Caco-2 (cell line): ENCODE results near the gene CUL3. TPM values are rescaled to one million over a fixed set of nuclear protein-coding genes. Genes with fewer than 3 reads are reported as not detected.
"Not testable (repeated sequence)": the region's sequence is repeated elsewhere in the genome, so short reads cannot be mapped to it uniquely, and the experiment has no call there.

Experiments
- BruUV-seq: library from RNA; stranded (reverse); fragments of 400-500 nt; replicated peaks from 2 replicates; lab custom pipeline; 2021; lab: Mats Ljungman, UMichigan
- CTCF ChIA-PET: fragments of 300-600 bp; sonication (Branson Sonifier 250); formaldehyde crosslinking; loops from one replicate; lab custom pipeline; 2022; ENCODE audit warnings: antibody characterized with exemption; lab: Charles Lee
- POLR2A ChIA-PET: fragments of 300-600 bp; sonication (Branson Sonifier 250); formaldehyde crosslinking; loops from one replicate; lab custom pipeline; 2022; ENCODE audit warnings: antibody characterized with exemption; lab: Charles Lee
- DNase-seq, 2 experiments: peaks; one replicate each; pipeline versions ENCODE4 v3.0.0 to v3.0.0-alpha.2; 2020 to 2022
- H3K27me3 ChIP-seq: replicated peaks from 2 replicates; pipeline ENCODE4 v1.6.0; 2011; ENCODE audit warnings: low read length; ENCODE audit not compliant: control insufficient read depth, insufficient read depth
- H3K36me3 ChIP-seq: 2 replicates; pipeline ENCODE4 v1.5.1; 2011; ENCODE audit warnings: low read length; ENCODE audit not compliant: control insufficient read depth, insufficient read depth
- H3K4me1 ChIP-seq: fragments of 250-450 bp; sonication (Bioruptor Pico); 2 replicates; pipeline ENCODE4 v1.5.1; 2020; ENCODE audit warnings: mild to moderate bottlenecking
- H3K4me3 ChIP-seq: 2 replicates; pipeline ENCODE4 v1.5.1; 2011; ENCODE audit warnings: low read depth, mild to moderate bottlenecking, control low read depth, low read length
- H3K9me3 ChIP-seq: fragments of 250-450 bp; sonication (Bioruptor Pico); 2 replicates; pipeline ENCODE4 v1.5.1; 2020; ENCODE audit warnings: mild to moderate bottlenecking, moderate library complexity
- H3K27ac Mint-ChIP-seq: one replicate; pipeline ENCODE4 v1.8.0; 2022; ENCODE audit warnings: mixed read lengths; ENCODE audit not compliant: unreplicated experiment
- H3K27me3 Mint-ChIP-seq: one replicate; pipeline ENCODE4 v1.8.0; 2022; ENCODE audit warnings: mixed read lengths; ENCODE audit not compliant: insufficient read depth, unreplicated experiment
- H3K36me3 Mint-ChIP-seq: one replicate; pipeline ENCODE4 v1.8.0; 2022; ENCODE audit warnings: mild to moderate bottlenecking, mixed read lengths; ENCODE audit not compliant: insufficient read depth, unreplicated experiment
- H3K4me1 Mint-ChIP-seq: one replicate; pipeline ENCODE4 v1.8.0; 2022; ENCODE audit warnings: low read depth, mixed read lengths; ENCODE audit not compliant: unreplicated experiment
- H3K4me3 Mint-ChIP-seq: one replicate; pipeline ENCODE4 v1.8.0; 2022; ENCODE audit warnings: mild to moderate bottlenecking, moderate library complexity, mixed read lengths; ENCODE audit not compliant: unreplicated experiment
- H3K9me3 Mint-ChIP-seq: one replicate; pipeline ENCODE4 v1.8.0; 2022; ENCODE audit warnings: mixed read lengths; ENCODE audit not compliant: unreplicated experiment
- intact Hi-C: fragments of 100-400 bp; cut with micrococcal nuclease; formaldehyde crosslinking; loops from one replicate; pipeline ENCODE4 v1.10.0; 2022; ENCODE audit not compliant: unreplicated experiment
- total RNA-seq: library from RNA; stranded (reverse); gene quantifications from 2 replicates; pipeline ENCODE4 v1.2.3, GENCODE V29; 2022
- TF ChIP-seq, protein P1 (sequence below), 2 experiments: fragments of 200-600 bp in 1 of 2; IDR thresholded peaks; 1 replicate in 1 of 2; 2 replicates in 1 of 2; pipeline versions ENCODE4 v1.5.1 to v1.8.0; 2011 to 2022; ENCODE audit warnings: antibody characterized with exemption in 1 of 2, control low read depth in 1 of 2, inconsistent platforms in 1 of 2, low read depth in 1 of 2, low read length in 1 of 2, mild to moderate bottlenecking in 1 of 2, moderate library complexity in 1 of 2; ENCODE audit not compliant: insufficient read depth in 1 of 2, severe bottlenecking in 1 of 2, unreplicated experiment in 1 of 2

Gene CUL3
- total RNA-seq, 1 experiment from 2014 or later, result 66.3 TPM

DNA sequence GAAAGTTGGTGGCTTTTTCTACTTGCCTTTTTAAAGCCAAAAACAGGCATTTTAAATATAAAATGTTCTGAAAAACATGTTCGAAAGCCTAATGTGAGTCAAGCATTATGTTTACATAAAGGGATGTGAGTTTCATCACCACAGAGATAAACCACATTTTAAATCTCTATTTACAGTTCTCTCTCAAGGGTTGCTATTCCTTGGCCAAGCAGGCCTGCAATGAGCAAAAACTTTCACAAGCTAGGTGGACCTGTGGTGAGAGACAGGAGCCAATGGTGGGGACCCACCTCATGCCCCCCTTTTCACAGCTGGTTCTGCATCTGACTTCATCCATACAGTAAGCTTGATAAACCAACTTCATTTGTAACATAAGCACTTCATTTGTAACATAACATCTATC lies 65.1 kb downstream of the CUL3 start:
- no peak for DNase-seq
- peaks cover 9% of the 10 kb centered on the region for H3K4me1 ChIP-seq
- H3K27me3 ChIP-seq, result no peaks in the 10 kb centered on the region
- ChIA-PET CTCF (no interaction called here), POLR2A (no interaction called here)
- H3K4me3 ChIP-seq, result no peak overlapping the region
- intact Hi-C loops, result no loop called here
- no peaks in the 10 kb centered on the region for H3K36me3 ChIP-seq
- Mint-ChIP-seq H3K36me3 (peaks cover 15% of the 10 kb centered on the region), H3K27ac (no peak overlapping the region), H3K4me3 (no peak overlapping the region), H3K27me3 (no peaks in the 10 kb centered on the region), H3K4me1 (peaks cover 11% of the 10 kb centered on the region), H3K9me3 (no peaks in the 10 kb centered on the region)
- H3K9me3 ChIP-seq, result no peaks in the 10 kb centered on the region
- BruUV-seq, result no TSS peak
- TF ChIP-seq, protein P1, sequence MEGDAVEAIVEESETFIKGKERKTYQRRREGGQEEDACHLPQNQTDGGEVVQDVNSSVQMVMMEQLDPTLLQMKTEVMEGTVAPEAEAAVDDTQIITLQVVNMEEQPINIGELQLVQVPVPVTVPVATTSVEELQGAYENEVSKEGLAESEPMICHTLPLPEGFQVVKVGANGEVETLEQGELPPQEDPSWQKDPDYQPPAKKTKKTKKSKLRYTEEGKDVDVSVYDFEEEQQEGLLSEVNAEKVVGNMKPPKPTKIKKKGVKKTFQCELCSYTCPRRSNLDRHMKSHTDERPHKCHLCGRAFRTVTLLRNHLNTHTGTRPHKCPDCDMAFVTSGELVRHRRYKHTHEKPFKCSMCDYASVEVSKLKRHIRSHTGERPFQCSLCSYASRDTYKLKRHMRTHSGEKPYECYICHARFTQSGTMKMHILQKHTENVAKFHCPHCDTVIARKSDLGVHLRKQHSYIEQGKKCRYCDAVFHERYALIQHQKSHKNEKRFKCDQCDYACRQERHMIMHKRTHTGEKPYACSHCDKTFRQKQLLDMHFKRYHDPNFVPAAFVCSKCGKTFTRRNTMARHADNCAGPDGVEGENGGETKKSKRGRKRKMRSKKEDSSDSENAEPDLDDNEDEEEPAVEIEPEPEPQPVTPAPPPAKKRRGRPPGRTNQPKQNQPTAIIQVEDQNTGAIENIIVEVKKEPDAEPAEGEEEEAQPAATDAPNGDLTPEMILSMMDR (IDR thresholded peaks at IDR 0.05; ENCODE audit: insufficient read depth in 1 of 2, low read depth in 1 of 2, low read length in 1 of 2, severe bottlenecking in 1 of 2, unreplicated experiment in 1 of 2), result no peak

DNA sequence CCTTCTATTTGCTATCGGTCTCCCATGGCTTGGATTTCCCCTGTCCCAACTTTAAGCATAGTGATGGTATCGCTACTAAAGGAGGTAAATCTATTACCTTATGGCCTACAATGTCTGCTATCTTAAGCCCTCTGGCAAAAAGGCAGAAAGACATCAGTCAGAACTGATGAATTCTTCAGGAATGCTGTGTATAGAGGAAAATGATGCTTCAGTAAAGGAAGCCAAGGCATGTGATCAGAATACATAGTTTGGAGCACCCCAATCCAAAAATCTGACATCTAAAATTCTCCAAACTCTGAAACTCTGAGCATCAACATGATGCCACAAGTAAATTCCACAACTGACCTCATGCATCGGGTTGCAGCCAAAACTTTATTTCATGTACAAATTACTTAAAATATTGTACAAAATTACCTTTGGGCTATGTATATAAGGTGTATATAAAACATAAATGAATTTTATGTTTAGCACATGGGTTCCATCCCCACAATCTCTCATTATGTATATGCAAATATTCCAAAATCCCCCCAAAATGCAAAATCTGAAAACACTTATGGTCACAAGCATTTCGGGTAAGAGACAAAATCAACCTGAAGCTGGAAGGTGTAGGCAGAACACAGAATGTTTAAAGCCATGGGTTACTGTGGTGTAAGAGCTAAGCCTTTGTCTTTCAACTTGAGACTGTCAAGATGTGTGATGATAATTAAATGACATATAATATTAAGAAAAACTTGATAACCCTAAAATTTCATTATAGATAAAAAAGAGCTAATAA lies 66.2 kb downstream of the CUL3 start:
- no peaks in the 10 kb centered on the region for H3K27me3 ChIP-seq
- BruUV-seq, result no TSS peak
- ChIA-PET CTCF (no interaction called here), POLR2A (no interaction called here)
- intact Hi-C loops, result no loop called here
- no peaks in the 10 kb centered on the region for H3K36me3 ChIP-seq
- no peak for DNase-seq
- H3K4me1 ChIP-seq, result peaks cover 2% of the 10 kb centered on the region
- Mint-ChIP-seq H3K9me3 (no peaks in the 10 kb centered on the region), H3K27me3 (no peaks in the 10 kb centered on the region), H3K4me3 (no peak overlapping the region), H3K27ac (no peak overlapping the region), H3K4me1 (peaks cover 12% of the 10 kb centered on the region), H3K36me3 (peaks cover 15% of the 10 kb centered on the region)
- H3K9me3 ChIP-seq, result no peaks in the 10 kb centered on the region
- H3K4me3 ChIP-seq, result no peak overlapping the region
- TF ChIP-seq, protein P1 (IDR thresholded peaks at IDR 0.05; ENCODE audit: insufficient read depth in 1 of 2, low read depth in 1 of 2, low read length in 1 of 2, severe bottlenecking in 1 of 2, unreplicated experiment in 1 of 2), result no peak

DNA sequence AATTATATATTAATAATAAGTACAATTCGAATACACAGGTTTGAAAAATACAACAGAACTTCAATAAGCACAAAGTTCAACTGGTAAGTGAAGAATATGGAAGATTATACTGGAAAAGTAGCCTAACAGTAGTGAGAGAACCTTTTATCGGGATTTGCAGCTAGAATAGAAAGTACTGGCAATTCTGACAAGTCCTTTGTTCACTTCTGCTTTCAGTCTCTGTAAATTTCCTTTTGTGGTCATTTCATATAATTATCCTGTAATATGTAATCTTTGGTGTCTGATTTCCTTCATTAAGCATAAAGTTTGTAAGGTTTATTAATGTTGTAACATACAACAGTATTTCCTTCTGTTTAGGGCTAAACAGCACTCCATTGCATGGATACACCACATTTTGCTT lies 67.2 kb downstream of the CUL3 start:
- H3K4me1 Mint-ChIP-seq, result peaks cover 10% of the 10 kb centered on the region
- POLR2A ChIA-PET, result no interaction called here
- H3K4me3 Mint-ChIP-seq, result no peak overlapping the region
- TF ChIP-seq, protein P1 (IDR thresholded peaks at IDR 0.05; ENCODE audit: insufficient read depth in 1 of 2, low read depth in 1 of 2, low read length in 1 of 2, severe bottlenecking in 1 of 2, unreplicated experiment in 1 of 2), result no peak
- DNase-seq, result no peak
- peaks cover 15% of the 10 kb centered on the region for H3K36me3 Mint-ChIP-seq
- no TSS peak for BruUV-seq
- intact Hi-C loops, result no loop called here
- Histone ChIP-seq H3K36me3 (no peaks in the 10 kb centered on the region), H3K9me3 (no peaks in the 10 kb centered on the region), H3K27me3 (no peaks in the 10 kb centered on the region), H3K4me1 (peaks cover 12% of the 10 kb centered on the region), H3K4me3 (no peak overlapping the region)
- CTCF ChIA-PET, result no interaction called here
- H3K27me3 Mint-ChIP-seq, result no peaks in the 10 kb centered on the region
- H3K9me3 Mint-ChIP-seq, result no peaks in the 10 kb centered on the region
- H3K27ac Mint-ChIP-seq, result no peak overlapping the region

DNA sequence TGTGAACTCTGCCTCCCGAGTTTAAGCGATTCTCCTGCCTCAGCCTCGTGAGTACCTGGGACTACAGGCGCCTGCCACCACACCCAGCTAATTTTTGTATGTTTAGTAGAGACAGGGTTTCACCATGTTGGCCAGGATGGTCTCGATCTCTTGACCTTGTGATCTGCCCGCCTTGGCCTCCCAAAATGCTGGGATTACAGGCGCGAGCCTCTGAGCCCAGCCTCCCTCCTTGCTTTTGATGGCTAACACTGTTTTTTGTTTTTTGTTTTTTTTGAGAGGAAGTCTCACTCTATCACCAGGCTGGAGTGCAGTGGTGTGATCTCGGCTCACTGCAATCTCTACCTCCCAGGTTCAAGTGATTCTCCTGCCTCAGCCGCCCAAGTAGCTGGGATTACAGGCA lies 68.8 kb downstream of the CUL3 start:
- DNase-seq, H3K4me3 Mint-ChIP-seq, intact Hi-C loops, H3K27me3 Mint-ChIP-seq, BruUV-seq, CTCF ChIA-PET, H3K27me3 ChIP-seq, H3K9me3 ChIP-seq, H3K27ac Mint-ChIP-seq, H3K36me3 ChIP-seq, H3K9me3 Mint-ChIP-seq, POLR2A ChIA-PET, H3K4me3 ChIP-seq: not testable (repeated sequence)
- H3K36me3 Mint-ChIP-seq, result peaks cover 15% of the 10 kb centered on the region
- peaks cover 10% of the 10 kb centered on the region for H3K4me1 Mint-ChIP-seq
- peaks cover 14% of the 10 kb centered on the region for H3K4me1 ChIP-seq
